Measurements from ENCODE around the gene ZFP1. TPM values are rescaled to one million over a fixed set of nuclear protein-coding genes. Genes with fewer than 3 reads are reported as not detected.

The ZFP1 gene
- total RNA-seq (10 to 100 TPM; 13.8 to 17.4 TPM), polyA plus RNA-seq (17.2 TPM)

DNA sequence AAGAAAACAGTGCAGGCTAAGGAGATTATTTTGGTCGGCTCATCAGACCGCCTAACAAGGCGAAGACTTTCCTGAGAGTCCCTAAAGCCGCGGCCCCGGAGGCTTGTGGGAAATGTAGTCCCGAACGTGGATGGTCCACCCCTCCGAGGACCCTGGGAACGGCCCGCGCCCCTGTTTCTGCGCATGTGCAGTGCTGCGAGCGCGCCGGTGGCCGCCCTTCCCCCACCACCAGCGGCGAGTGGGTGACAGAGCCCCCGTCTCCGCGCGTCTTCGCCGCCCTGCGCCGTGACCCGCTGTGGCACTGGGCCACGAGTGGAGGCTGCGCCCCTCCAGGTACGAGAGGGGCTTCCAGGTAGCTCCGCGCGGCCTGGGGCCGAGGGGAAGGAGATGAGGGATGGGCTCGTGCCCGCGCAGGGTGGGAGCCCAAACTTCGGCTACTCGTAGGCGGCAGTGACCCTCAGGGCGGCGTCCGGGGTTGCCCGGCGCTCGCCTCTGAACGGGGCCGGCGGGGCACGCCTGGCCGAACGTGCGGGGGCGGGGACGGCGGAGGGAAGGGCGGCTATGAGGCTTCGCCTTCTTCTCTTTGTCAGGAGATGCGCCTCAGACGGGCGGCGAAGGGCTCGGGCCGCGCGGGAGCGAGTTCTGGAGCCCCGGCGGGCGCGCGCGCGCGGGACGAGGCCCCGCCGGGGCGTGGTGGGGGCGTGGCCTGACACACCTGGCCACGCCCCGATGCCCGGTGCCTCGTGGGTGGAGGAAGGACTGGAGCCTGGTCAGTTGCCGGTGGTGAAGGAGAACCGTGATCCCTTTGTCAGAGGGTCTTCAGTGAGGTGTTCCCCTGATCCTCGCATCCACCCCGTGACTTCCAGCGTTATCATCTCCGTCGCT lies at the start of gene ZFP1:
ZFP1 (plus strand) TSS at position 214 of the 885 bp plus-strand sequence. CDS start 4,428 bp downstream, outside the sequence.
- Mint-ChIP-seq H3K27ac (peak within 1 kb of the TSS; percentile 82 to 93 (median 88)), H3K27me3 (no peaks in the 10 kb centered on the region), H3K9me3 (peaks cover 9 to 20% (median 14%) of the 10 kb centered on the region in 5 donors), H3K4me1 (peaks cover 17 to 31% (median 25%) of the 10 kb centered on the region in 3 donors), H3K36me3 (peaks cover 20 to 29% (median 29%) of the 10 kb centered on the region in 3 donors), H3K4me3 (peak within 1 kb of the TSS; percentile 85 to 97 (median 88))
- peak within 1 kb of the TSS; percentile 95 for H3K4me3 ChIP-seq (ENCODE audit: low read length)
- H3K9me3 ChIP-seq (ENCODE audit: low read length): peaks cover 5% of the 10 kb centered on the region
- POLR2A ChIA-PET: interaction anchor here (0.7 kb wide), 1 partner anchor 231 kb away, joined by 3 read pairs; no protein-coding TSS in a partner anchor
- peak; percentile 91 to 97 (median 93) for DNase-seq
- no peaks in the 10 kb centered on the region for H3K27me3 ChIP-seq (ENCODE audit: insufficient read depth, low read length, poor library complexity, severe bottlenecking)
- H3K4me1 ChIP-seq (ENCODE audit: insufficient read depth, low read length): peaks cover 7% of the 10 kb centered on the region
- H3K27ac ChIP-seq (ENCODE audit: low read depth, low read length): peak within 1 kb of the TSS; percentile 80
- CTCF ChIA-PET: interaction anchor here (1.7 kb wide), 1 partner anchor 151 kb away, joined by 4 read pairs; the partner anchor contains the start of gene ZNRF1
- H3K36me3 ChIP-seq (ENCODE audit: insufficient read depth, low read length): no peaks in the 10 kb centered on the region

DNA sequence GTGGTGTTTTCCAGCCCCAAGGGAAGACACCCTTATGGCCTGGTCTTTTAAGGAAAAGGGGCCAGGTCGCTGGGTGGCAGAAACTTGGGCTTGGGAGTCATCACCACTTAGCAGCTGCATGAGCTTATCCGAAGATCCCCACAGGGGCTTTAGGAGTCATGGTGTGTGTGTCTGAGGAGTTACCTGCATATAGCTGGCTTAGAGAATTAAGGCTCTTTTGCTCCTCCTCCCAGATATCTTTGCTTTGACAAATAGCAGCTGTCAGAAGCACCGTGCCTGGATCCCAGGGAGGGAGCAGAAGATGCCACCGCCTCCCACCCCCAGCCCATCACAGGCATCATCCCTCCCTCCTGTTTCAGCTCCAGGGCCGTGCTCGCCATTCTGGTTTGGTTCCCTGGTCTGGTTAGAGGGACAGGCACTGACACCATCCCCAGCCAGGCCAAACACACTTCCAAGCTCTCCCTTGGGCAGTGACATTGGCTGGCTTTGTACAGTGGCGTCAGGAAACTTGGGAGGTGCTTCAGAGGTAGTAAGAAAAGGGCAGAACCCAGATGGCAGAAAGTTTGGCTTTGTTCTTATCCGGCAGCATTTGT lies 49.2 kb upstream of the ZFP1 start:
- H3K4me1 Mint-ChIP-seq: peaks cover 30 to 37% (median 33%) of the 10 kb centered on the region in 3 donors

DNA sequence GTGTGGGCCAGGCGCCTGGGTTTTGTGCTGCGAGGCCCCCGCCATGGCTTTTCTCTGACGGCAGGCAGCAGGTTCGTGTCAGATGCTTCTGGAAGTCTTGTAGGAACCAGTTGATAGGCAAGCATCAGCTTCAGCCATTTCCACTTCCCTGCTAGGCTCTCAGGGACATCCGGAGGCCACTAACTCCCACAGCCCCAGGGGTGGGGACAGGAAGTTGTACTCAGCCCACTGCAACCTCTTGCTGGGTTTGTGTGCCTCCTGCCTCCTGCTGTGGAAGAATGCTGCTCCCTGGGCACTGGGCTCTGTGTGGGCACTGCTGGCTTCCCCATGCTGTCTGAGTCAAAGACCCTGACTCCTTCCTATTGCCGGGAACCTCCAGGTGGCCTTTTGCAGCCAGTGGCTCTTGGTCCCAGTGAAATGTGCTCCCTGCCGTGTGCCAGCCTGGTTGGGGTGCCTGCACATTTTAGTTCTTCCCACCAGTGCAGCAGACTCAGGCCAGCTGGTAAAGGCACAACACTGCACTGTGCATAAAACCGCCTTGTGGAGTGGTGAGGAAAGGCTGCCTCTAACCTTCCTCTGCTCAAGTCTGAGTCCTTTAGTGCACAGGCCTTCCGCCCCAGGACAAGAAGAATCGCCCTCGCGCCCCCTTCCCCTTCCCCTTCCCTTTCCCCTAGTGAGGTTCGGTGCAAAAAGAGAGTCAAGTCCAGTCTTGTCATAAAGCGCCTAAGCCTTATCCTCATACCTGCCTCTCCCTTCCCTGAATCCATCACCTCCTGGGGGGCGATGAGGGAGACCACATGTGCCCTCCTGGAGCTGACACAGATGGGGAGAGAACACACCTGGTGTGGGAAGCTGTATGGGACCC lies 48.4 kb upstream of the ZFP1 start:
- H3K9me3 Mint-ChIP-seq: no peaks in the 10 kb centered on the region
- Histone ChIP-seq H3K27me3 (ENCODE audit: insufficient read depth, low read length, poor library complexity, severe bottlenecking) (no peaks in the 10 kb centered on the region), H3K9me3 (ENCODE audit: low read length) (no peaks in the 10 kb centered on the region), H3K36me3 (ENCODE audit: insufficient read depth, low read length) (no peaks in the 10 kb centered on the region), H3K4me3 (ENCODE audit: low read length) (no peak overlapping the region), H3K27ac (ENCODE audit: low read depth, low read length) (peak overlapping the region; percentile 33), H3K4me1 (ENCODE audit: insufficient read depth, low read length) (peaks cover 31% of the 10 kb centered on the region)
- peaks cover 0 to 5% (median 0%) of the 10 kb centered on the region in 3 donors for H3K36me3 Mint-ChIP-seq
- peak in 3 of 5 donors; percentile 26 to 29 (median 28) for DNase-seq
- H3K27me3 Mint-ChIP-seq: no peaks in the 10 kb centered on the region
- CTCF ChIA-PET: interaction anchor here (2.0 to 4.1 kb wide), 3 partner anchors 11 to 101 kb away, joined by 5 to 22 read pairs (median 19); partner anchors contain the start of gene ZNRF1
- H3K27ac Mint-ChIP-seq: peak overlapping the region; percentile 83 to 97 (median 95)
- H3K4me1 Mint-ChIP-seq: peaks cover 30 to 37% (median 33%) of the 10 kb centered on the region in 3 donors
- peak overlapping the region in 6 of 7 donors; percentile 41 to 65 (median 52) for H3K4me3 Mint-ChIP-seq
- POLR2A ChIA-PET: no interaction called here

More for the DNA sequence above, 49.2 kb upstream of the ZFP1 start:
- H3K27me3 ChIP-seq (ENCODE audit: insufficient read depth, low read length, poor library complexity, severe bottlenecking): no peaks in the 10 kb centered on the region
- Mint-ChIP-seq H3K36me3 (peaks cover 0 to 5% (median 0%) of the 10 kb centered on the region in 3 donors), H3K4me3 (peak overlapping the region in 5 of 7 donors; percentile 38 to 75 (median 61)), H3K27ac (peak overlapping the region; percentile 83 to 97 (median 95)), H3K9me3 (no peaks in the 10 kb centered on the region), H3K27me3 (no peaks in the 10 kb centered on the region)
- no peak for DNase-seq
- ChIA-PET POLR2A (no interaction called here), CTCF (interaction anchor here (1.7 to 4.1 kb wide), 3 partner anchors 11 to 100 kb away, joined by 5 to 22 read pairs (median 7); partner anchors contain the start of gene ZNRF1)
- no peaks in the 10 kb centered on the region for H3K36me3 ChIP-seq (ENCODE audit: insufficient read depth, low read length)
- no peaks in the 10 kb centered on the region for H3K9me3 ChIP-seq (ENCODE audit: low read length)
- H3K4me1 ChIP-seq (ENCODE audit: insufficient read depth, low read length): peaks cover 31% of the 10 kb centered on the region
- H3K27ac ChIP-seq (ENCODE audit: low read depth, low read length): peak overlapping the region; percentile 33
- no peak overlapping the region for H3K4me3 ChIP-seq (ENCODE audit: low read length)

DNA sequence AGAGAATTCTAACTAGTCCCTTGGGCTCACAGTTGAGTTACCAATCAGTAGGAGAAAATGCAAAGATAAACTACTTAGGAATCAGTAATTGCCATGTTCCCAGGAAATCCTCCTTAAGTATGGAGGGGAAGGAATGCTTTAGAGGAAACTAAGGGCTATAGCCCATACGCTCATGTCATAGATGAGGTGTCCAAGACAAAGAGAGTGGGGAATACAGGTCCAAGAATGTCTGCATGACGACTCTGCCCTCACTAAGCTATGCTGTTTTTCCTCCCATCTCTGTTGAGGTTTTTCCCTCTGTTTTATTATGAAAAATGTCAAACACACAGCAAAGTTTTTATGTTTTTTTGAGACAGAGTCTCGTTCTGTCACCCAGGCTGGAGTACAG lies 47.7 kb upstream of the ZFP1 start:
- Mint-ChIP-seq H3K9me3 (no peaks in the 10 kb centered on the region), H3K27me3 (no peaks in the 10 kb centered on the region), H3K4me1 (peaks cover 31 to 37% (median 37%) of the 10 kb centered on the region in 3 donors), H3K27ac (peak overlapping the region; percentile 79 to 97 (median 90)), H3K4me3 (peak overlapping the region in 2 of 7 donors; percentile 2 to 41), H3K36me3 (peaks cover 0 to 5% (median 0%) of the 10 kb centered on the region in 3 donors)
- DNase-seq: no peak
- Histone ChIP-seq H3K36me3 (ENCODE audit: insufficient read depth, low read length) (no peaks in the 10 kb centered on the region), H3K4me1 (ENCODE audit: insufficient read depth, low read length) (peaks cover 31% of the 10 kb centered on the region), H3K27me3 (ENCODE audit: insufficient read depth, low read length, poor library complexity, severe bottlenecking) (no peaks in the 10 kb centered on the region), H3K4me3 (ENCODE audit: low read length) (no peak overlapping the region), H3K9me3 (ENCODE audit: low read length) (no peaks in the 10 kb centered on the region), H3K27ac (ENCODE audit: low read depth, low read length) (no peak overlapping the region)
- ChIA-PET CTCF (interaction anchor here (2.0 to 3.1 kb wide), 2 partner anchors 11 to 102 kb away, joined by 5 to 19 read pairs; partner anchors contain the start of gene ZNRF1), POLR2A (no interaction called here)

DNA sequence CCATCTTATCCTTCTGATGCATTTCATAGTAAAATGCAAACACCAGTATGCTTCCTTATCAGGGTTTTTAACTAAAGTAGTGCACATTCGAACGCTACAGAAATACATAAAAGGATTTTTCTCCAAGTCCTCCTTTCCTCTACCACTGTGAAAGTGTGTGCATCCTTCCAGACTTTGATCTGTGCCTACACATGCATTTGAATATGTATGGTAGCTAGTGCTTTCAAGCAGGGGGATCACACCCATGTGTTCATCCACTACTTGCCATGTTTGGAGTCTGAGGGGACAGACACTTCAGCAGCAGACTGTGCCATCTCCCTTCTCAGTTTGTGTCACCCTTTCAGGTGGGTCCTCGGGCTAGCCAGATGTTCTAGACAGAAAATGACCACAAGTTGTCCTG lies 46.7 kb upstream of the ZFP1 start:
- peak overlapping the region in 3 of 8 donors; percentile 63 to 77 (median 63) for H3K27ac Mint-ChIP-seq
- H3K4me1 ChIP-seq (ENCODE audit: insufficient read depth, low read length): peaks cover 31% of the 10 kb centered on the region

DNA sequence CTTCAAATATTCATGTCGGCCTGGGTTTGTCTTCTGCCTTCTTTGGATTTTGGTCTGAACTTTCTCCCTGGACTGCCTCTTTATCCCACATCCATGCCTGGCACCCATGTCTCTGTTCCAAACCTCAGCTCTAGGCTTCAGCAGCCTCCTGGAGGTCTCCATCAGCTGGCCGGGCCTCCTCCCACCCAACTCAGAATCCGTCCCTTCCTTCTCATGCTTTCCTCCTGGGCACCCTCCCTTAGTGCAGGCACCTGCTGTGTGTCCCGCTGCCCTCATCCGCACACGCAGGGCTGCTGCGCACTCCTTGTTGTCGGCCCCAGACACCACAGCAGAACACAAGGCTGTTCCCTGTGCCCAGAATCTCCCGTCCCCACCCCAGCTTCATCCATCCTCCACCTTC lies 45.7 kb upstream of the ZFP1 start:
- no peak for DNase-seq
- CTCF ChIA-PET: interaction anchor here (3.1 kb wide), 1 partner anchor 9 kb away, joined by 19 read pairs; no protein-coding TSS in a partner anchor

More for the DNA sequence above, 46.7 kb upstream of the ZFP1 start:
- no peak overlapping the region for H3K4me3 ChIP-seq (ENCODE audit: low read length)
- Mint-ChIP-seq H3K27me3 (no peaks in the 10 kb centered on the region), H3K4me3 (peak overlapping the region in 1 of 7 donors; percentile 24), H3K9me3 (no peaks in the 10 kb centered on the region), H3K36me3 (peaks cover 0 to 3% (median 0%) of the 10 kb centered on the region in 3 donors), H3K4me1 (peaks cover 31 to 38% (median 37%) of the 10 kb centered on the region in 3 donors)
- POLR2A ChIA-PET: no interaction called here
- no peaks in the 10 kb centered on the region for H3K27me3 ChIP-seq (ENCODE audit: insufficient read depth, low read length, poor library complexity, severe bottlenecking)
- no peaks in the 10 kb centered on the region for H3K36me3 ChIP-seq (ENCODE audit: insufficient read depth, low read length)
- no peak for DNase-seq
- H3K27ac ChIP-seq (ENCODE audit: low read depth, low read length): no peak overlapping the region
- CTCF ChIA-PET: interaction anchor here (3.1 kb wide), 1 partner anchor 10 kb away, joined by 19 read pairs; no protein-coding TSS in a partner anchor
- H3K9me3 ChIP-seq (ENCODE audit: low read length): no peaks in the 10 kb centered on the region

DNA sequence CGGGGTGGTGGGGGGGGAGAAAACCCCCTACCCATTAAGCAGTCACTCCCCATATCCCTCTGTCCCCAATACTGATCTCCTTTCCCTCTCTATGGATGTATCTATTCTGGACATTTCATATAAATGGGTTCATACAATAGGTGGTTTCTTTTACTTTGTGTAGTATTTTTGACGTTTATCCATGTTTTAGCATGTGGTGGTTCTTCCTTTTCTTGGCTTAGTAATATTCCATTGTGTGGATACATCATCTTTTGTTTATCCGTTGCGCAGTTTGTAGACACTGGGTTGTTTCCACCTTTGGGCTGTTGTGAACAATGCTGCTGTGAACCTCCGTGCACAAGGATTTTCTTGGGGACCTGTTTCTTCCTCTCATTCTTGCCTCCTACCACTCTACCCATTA lies 44.3 kb upstream of the ZFP1 start:
- Histone ChIP-seq H3K9me3 (ENCODE audit: low read length) (no peaks in the 10 kb centered on the region), H3K4me3 (ENCODE audit: low read length) (no peak overlapping the region), H3K4me1 (ENCODE audit: insufficient read depth, low read length) (peaks cover 24% of the 10 kb centered on the region), H3K27ac (ENCODE audit: low read depth, low read length) (no peak overlapping the region), H3K27me3 (ENCODE audit: insufficient read depth, low read length, poor library complexity, severe bottlenecking) (no peaks in the 10 kb centered on the region), H3K36me3 (ENCODE audit: insufficient read depth, low read length) (no peaks in the 10 kb centered on the region)
- ChIA-PET CTCF (no interaction called here), POLR2A (no interaction called here)
- Mint-ChIP-seq H3K4me3 (no peak overlapping the region), H3K27me3 (no peaks in the 10 kb centered on the region), H3K27ac (peak overlapping the region in 3 of 8 donors; percentile 7 to 60 (median 13)), H3K9me3 (no peaks in the 10 kb centered on the region), H3K36me3 (peaks cover 0 to 3% (median 0%) of the 10 kb centered on the region in 3 donors), H3K4me1 (peaks cover 25 to 37% (median 32%) of the 10 kb centered on the region in 3 donors)
- no peak for DNase-seq

More for the DNA sequence above, 45.7 kb upstream of the ZFP1 start:
- H3K9me3 ChIP-seq (ENCODE audit: low read length): no peaks in the 10 kb centered on the region
- H3K4me1 ChIP-seq (ENCODE audit: insufficient read depth, low read length): peaks cover 31% of the 10 kb centered on the region
- POLR2A ChIA-PET: no interaction called here
- peaks cover 27 to 38% (median 37%) of the 10 kb centered on the region in 3 donors for H3K4me1 Mint-ChIP-seq
- no peaks in the 10 kb centered on the region for H3K27me3 Mint-ChIP-seq
- H3K4me3 Mint-ChIP-seq: peak overlapping the region in 1 of 7 donors; percentile 73
- no peaks in the 10 kb centered on the region for H3K27me3 ChIP-seq (ENCODE audit: insufficient read depth, low read length, poor library complexity, severe bottlenecking)
- H3K36me3 Mint-ChIP-seq: peaks cover 0 to 3% (median 0%) of the 10 kb centered on the region in 3 donors
- no peak overlapping the region for H3K27ac ChIP-seq (ENCODE audit: low read depth, low read length)
- no peaks in the 10 kb centered on the region for H3K36me3 ChIP-seq (ENCODE audit: insufficient read depth, low read length)
- H3K4me3 ChIP-seq (ENCODE audit: low read length): no peak overlapping the region
- H3K27ac Mint-ChIP-seq: peak overlapping the region in 5 of 8 donors; percentile 38 to 86 (median 70)
- H3K9me3 Mint-ChIP-seq: no peaks in the 10 kb centered on the region

Data from CD8-positive, alpha-beta memory T cell (primary cell).